A549 (cell line): ENCODE results near the gene SPTB. TPM values are rescaled to one million over a fixed set of nuclear protein-coding genes. Genes with fewer than 3 reads are reported as not detected.
A peak's percentile ranks its signal among the peaks of the same experiment; 100 is the strongest.

ENCODE experiments used
- ATAC-seq, 2 experiments: fragments of 200-7000 bp in 1 of 2; fragments of >200 bp in 1 of 2; cut with Nextera tagmentation in 1 of 2; cut with Tn5 transposase in 1 of 2; 3 replicates each; pipeline versions ENCODE4 v1.8.0 to v1.9.1; 2018 to 2020; ENCODE audit warnings: mild to moderate bottlenecking in 1 of 2, moderate library complexity in 1 of 2
- CTCF ChIA-PET: fragments of 300-600 bp; sonication (Branson Sonifier 250); formaldehyde crosslinking; extraction: SDS; loops from one replicate; lab custom pipeline; 2021; ENCODE audit warnings: antibody characterized with exemption, inconsistent platforms; lab: Yijun Ruan, JAX
- POLR2A ChIA-PET: fragments of 350-600 bp; formaldehyde crosslinking; extraction: SDS; loops from one replicate; lab custom pipeline; 2021; ENCODE audit warnings: antibody characterized with exemption, inconsistent platforms; lab: Yijun Ruan, JAX
- DNase-seq, 2 experiments: peaks; one replicate each; pipeline versions ENCODE4 v3.0.0 to v3.0.0-alpha.2; 2011 to 2016; ENCODE audit warnings: low read depth in 1 of 2, low spot score in 1 of 2
- FAIRE-seq: peaks from 2 replicates; lab custom pipeline; 2011; peaks lifted over from hg19 to GRCh38; lab: Jason Lieb, UNC
- H3K27ac ChIP-seq, 2 experiments: fragments of >200 bp; sonication (Bioruptor Twin); formaldehyde crosslinking; 3 replicates each; pipeline ENCODE4 v1.5.1; 2016 to 2017
- H3K4me1 ChIP-seq: fragments of >200 bp; sonication (Bioruptor Twin); formaldehyde crosslinking; 3 replicates; pipeline ENCODE4 v1.6.1; 2016
- H3K4me2 ChIP-seq: fragments of >200 bp; sonication (Bioruptor Twin); formaldehyde crosslinking; 3 replicates; pipeline ENCODE4 v1.6.1; 2016
- H3K4me3 ChIP-seq: fragments of >200 bp; sonication (Bioruptor Twin); formaldehyde crosslinking; 3 replicates; pipeline ENCODE4 v1.5.1; 2016
- H3K9me3 ChIP-seq: fragments of >200 bp; sonication (Bioruptor Twin); formaldehyde crosslinking; 3 replicates; pipeline ENCODE4 v1.6.1; 2016
- CBX2 ChIP-seq: fragments of 200-600 bp; sonication (generic); IDR thresholded peaks from 2 replicates; pipeline ENCODE4 v1.6.1; 2016; ENCODE audit warnings: low read depth, mild to moderate bottlenecking, borderline replicate concordance
- CHD4 ChIP-seq: fragments of 200-600 bp; sonication (generic); IDR thresholded peaks from 2 replicates; pipeline ENCODE4 v1.6.1; 2016; ENCODE audit warnings: antibody characterized with exemption, mild to moderate bottlenecking, borderline replicate concordance
- EHF ChIP-seq: fragments of 250-450 bp; sonication (Bioruptor Pico); IDR thresholded peaks from 2 replicates; pipeline ENCODE4 v1.5.0; 2020; ENCODE audit warnings: mild to moderate bottlenecking
- EHMT2 ChIP-seq: fragments of 200-600 bp; sonication (generic); IDR thresholded peaks from 2 replicates; pipeline ENCODE4 v1.6.1; 2016; ENCODE audit warnings: antibody characterized with exemption, low read depth, mild to moderate bottlenecking, moderate library complexity
- GATA3 ChIP-seq: IDR thresholded peaks from 2 replicates; pipeline ENCODE4 v1.6.1; 2012; ENCODE audit warnings: borderline replicate concordance
- HDAC2 ChIP-seq: fragments of 200-600 bp; sonication (generic); IDR thresholded peaks from 2 replicates; pipeline ENCODE4 v1.6.1; 2016
- HEYL ChIP-seq: fragments of 250-450 bp; sonication (Bioruptor Pico); IDR thresholded peaks from 2 replicates; pipeline ENCODE4 v1.8.0; 2021; ENCODE audit warnings: mild to moderate bottlenecking, moderate library complexity
- JUN ChIP-seq, 2 experiments: fragments of >200 bp; sonication (Bioruptor Twin); formaldehyde crosslinking; IDR thresholded peaks; 2 replicates in 1 of 2; 3 replicates in 1 of 2; pipeline ENCODE4 v1.6.1; 2016 to 2017
- KDM5A ChIP-seq: fragments of 200-600 bp; sonication (generic); IDR thresholded peaks from 2 replicates; pipeline ENCODE4 v1.6.1; 2016; ENCODE audit warnings: antibody characterized with exemption, mild to moderate bottlenecking
- NR3C1 ChIP-seq: fragments of >200 bp; sonication (Bioruptor Twin); formaldehyde crosslinking; IDR thresholded peaks from 3 replicates; pipeline ENCODE4 v1.6.1; 2017
- POLR2AphosphoS2 ChIP-seq: conservative IDR thresholded peaks from 2 replicates; pipeline ENCODE4 v1.6.1; 2012; ENCODE audit warnings: low read length, improper control_type of control experiment, inconsistent platforms
- RAD21 ChIP-seq, 2 experiments: fragments of >200 bp in 1 of 2; sonication (Bioruptor Twin) in 1 of 2; formaldehyde crosslinking in 1 of 2; IDR thresholded peaks in 1 of 2; conservative IDR thresholded peaks in 1 of 2; 2 replicates in 1 of 2; 3 replicates in 1 of 2; pipeline ENCODE4 v1.6.1; 2012 to 2018; ENCODE audit warnings: inconsistent platforms in 1 of 2
- RNF2 ChIP-seq: fragments of 200-600 bp; sonication (generic); IDR thresholded peaks from 2 replicates; pipeline ENCODE4 v1.6.1; 2016; ENCODE audit warnings: low read depth, mild to moderate bottlenecking, antibody characterized with exemption, moderate library complexity, borderline replicate concordance
- TFCP2L1 ChIP-seq: fragments of 250-450 bp; sonication (Bioruptor Pico); IDR thresholded peaks from 2 replicates; pipeline ENCODE4 v1.5.0; 2021; ENCODE audit warnings: mild to moderate bottlenecking
- ZSCAN20 ChIP-seq: fragments of 250-450 bp; sonication (Bioruptor Pico); IDR thresholded peaks from 2 replicates; pipeline ENCODE4 v1.8.0; 2022; ENCODE audit warnings: mild to moderate bottlenecking, moderate library complexity
- WGBS: methylation state at CpG from one replicate; pipeline ENCODE4 v1.1.6; 2017; ENCODE audit errors: missing lambda C conversion rate; 5-methylcytosine and 5-hydroxymethylcytosine counted together
- polyA plus RNA-seq, 4 experiments: library from polyadenylated mRNA; depleted of rRNA in 3 of 4; stranded (reverse); fragments of >200 nt; fragmentation: RNase III in 1 of 4; extraction: RNeasy Plus Mini Kit Qiagen cat#74134 plus additional on column Dnase treatment in 1 of 4; gene quantifications; 2 replicates in 3 of 4; 3 replicates in 1 of 4; pipeline ENCODE4 v1.2.3, GENCODE V29; 2011 to 2017
- TF ChIP-seq, protein P1 (sequence below): fragments of 250-450 bp; sonication (Bioruptor Pico); IDR thresholded peaks from 2 replicates; pipeline ENCODE4 v1.5.0; 2021; ENCODE audit warnings: mild to moderate bottlenecking, moderate library complexity, borderline replicate concordance
- TF ChIP-seq, protein P2 (sequence below): fragments of >200 bp; sonication (Bioruptor Twin); formaldehyde crosslinking; IDR thresholded peaks from 3 replicates; pipeline ENCODE4 v1.6.1; 2016

The SPTB gene
- polyA plus RNA-seq, 2 of the 4 experiments (the other 2 are of a cell fraction): 0.27 to 2.1 TPM

DNA sequence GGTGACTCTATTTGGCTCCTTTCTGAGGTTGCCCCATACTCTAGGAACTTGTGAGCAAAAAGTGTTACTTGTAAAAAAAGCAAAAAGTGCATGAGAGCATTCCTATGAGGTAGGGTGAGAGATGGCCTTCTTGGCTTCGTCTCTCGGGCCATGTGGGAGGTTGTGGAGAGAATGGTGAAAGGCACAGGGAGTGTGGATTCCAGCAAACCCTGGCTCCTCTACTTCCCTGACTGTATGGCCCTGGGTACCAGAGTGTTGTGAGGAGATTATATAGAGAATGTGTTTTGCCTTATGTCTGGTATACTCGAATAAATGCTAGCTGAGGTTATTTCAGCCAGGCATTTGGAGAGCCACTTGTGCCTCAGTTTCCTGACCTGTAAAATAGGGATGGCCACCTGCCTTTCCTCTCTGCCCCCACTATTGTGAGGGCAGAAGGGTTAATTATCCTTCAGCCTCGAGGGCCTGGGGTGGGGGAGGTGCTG lies 164.5 kb downstream of the SPTB start:
- CTCF ChIA-PET: interaction anchor here (1.0 to 1.6 kb wide), 2 partner anchors 44 to 50 kb away, joined by 4 read pairs; no protein-coding TSS in a partner anchor
- H3K4me1 ChIP-seq: peaks cover 51% of the 10 kb centered on the region
- H3K27ac ChIP-seq: peak overlapping the region in 1 of 2 experiments; percentile 84; a peak in 3 of 6 replicates

DNA sequence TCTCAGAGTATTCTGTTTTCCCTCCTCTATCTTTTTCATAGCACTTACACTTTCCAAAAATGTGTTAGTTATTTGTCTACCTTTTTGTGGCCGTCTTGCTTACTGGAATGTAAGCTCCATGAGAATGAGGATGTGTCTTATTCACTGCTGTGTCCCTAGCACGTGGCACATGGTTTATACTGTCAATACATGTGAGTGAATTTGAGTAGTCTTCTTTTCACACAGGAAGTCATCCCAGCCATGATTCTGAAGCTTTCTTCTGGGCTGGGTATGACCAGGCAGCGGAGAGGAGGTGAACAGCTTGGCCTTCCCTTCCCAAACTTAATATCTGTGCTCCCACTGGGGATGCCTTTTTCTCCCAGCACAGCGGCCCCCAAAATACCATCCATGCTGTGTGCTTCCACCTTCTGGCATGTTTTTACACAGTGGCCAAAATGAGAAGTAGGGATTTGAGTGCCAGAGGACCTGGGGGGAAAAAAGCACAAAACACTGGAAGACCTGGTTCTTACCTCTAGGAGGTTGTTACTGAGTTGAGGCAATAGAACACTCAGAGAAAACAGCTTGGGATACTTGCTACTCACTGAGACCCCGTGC lies 165.2 kb downstream of the SPTB start:
- Histone ChIP-seq H3K27ac (peak overlapping the region in 1 of 2 experiments; percentile 84; a peak in 3 of 6 replicates), H3K9me3 (peaks cover 25% of the 10 kb centered on the region), H3K4me3 (no peak overlapping the region), H3K4me2 (no peak overlapping the region), H3K4me1 (peaks cover 47% of the 10 kb centered on the region)
- DNase-seq: no peak
- no peak for ATAC-seq
- CTCF ChIA-PET: interaction anchor here (1.0 to 1.6 kb wide), 2 partner anchors 44 to 50 kb away, joined by 4 read pairs; no protein-coding TSS in a partner anchor
- FAIRE-seq: no peak
- POLR2A ChIA-PET: no interaction called here
- 91% methylated on average over 5 of the region's 5 CpGs for WGBS
- TF ChIP-seq HEYL (CRISPR knock-in tag) (no peak), POLR2AphosphoS2 (no peak)

More for the DNA sequence above, 164.5 kb downstream of the SPTB start:
- Histone ChIP-seq H3K4me3 (no peak overlapping the region), H3K4me2 (no peak overlapping the region), H3K9me3 (peaks cover 25% of the 10 kb centered on the region)
- WGBS: 75% methylated on average over 4 of the region's 4 CpGs
- no peak for ATAC-seq
- no peak for FAIRE-seq
- POLR2A ChIA-PET: no interaction called here
- TF ChIP-seq, protein P1, sequence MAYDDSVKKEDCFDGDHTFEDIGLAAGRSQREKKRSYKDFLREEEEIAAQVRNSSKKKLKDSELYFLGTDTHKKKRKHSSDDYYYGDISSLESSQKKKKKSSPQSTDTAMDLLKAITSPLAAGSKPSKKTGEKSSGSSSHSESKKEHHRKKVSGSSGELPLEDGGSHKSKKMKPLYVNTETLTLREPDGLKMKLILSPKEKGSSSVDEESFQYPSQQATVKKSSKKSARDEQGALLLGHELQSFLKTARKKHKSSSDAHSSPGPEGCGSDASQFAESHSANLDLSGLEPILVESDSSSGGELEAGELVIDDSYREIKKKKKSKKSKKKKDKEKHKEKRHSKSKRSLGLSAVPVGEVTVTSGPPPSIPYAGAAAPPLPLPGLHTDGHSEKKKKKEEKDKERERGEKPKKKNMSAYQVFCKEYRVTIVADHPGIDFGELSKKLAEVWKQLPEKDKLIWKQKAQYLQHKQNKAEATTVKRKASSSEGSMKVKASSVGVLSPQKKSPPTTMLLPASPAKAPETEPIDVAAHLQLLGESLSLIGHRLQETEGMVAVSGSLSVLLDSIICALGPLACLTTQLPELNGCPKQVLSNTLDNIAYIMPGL: no peak
- no peak for TF ChIP-seq TFCP2L1 (CRISPR knock-in tag)
- TF ChIP-seq RNF2: no peak
- no peak for TF ChIP-seq KDM5A
- TF ChIP-seq HDAC2: no peak
- TF ChIP-seq CHD4: no peak
- TF ChIP-seq EHF (CRISPR knock-in tag): no peak
- TF ChIP-seq CBX2: no peak
- DNase-seq: no peak

DNA sequence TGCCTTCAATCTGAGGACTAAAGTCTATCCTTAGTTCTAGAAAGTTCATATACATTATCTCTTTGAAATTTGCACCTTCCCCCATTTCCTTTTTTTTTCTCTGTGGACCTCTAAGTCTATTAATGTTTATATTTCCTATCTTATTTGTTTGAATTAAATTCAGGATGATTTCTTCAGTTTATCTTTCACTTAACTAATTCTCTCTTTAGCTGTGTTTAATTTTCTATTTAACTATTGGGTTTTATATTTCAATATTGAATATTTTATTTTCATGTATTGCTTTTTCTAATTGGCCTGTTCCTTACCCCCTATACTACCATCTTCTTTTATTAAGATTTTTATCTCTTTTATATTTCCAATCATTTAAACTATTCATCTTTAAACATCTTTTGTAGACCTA lies 166.0 kb downstream of the SPTB start:
- Histone ChIP-seq H3K4me2 (no peak overlapping the region), H3K9me3 (peaks cover 25% of the 10 kb centered on the region), H3K4me1 (peaks cover 47% of the 10 kb centered on the region), H3K4me3 (no peak overlapping the region), H3K27ac (no peak overlapping the region)
- FAIRE-seq (no peak), ATAC-seq (no peak), DNase-seq (no peak)
- ChIA-PET CTCF (interaction anchor here (0.8 to 1.6 kb wide), 2 partner anchors 43 to 203 kb away, joined by 3 to 4 read pairs; no protein-coding TSS in a partner anchor), POLR2A (no interaction called here)
- TF ChIP-seq RNF2 (no peak), ZSCAN20 (no peak), EHMT2 (no peak), NR3C1 (no peak), RAD21 (conservative IDR thresholded peaks at IDR 0.05 in 1 of 2, IDR thresholded peaks at IDR 0.05 in 1 of 2) (no peak), HEYL (CRISPR knock-in tag) (no peak), JUN (IDR thresholded peaks at IDR 0.05) (no peak), GATA3 (no peak)
- TF ChIP-seq, protein P2, sequence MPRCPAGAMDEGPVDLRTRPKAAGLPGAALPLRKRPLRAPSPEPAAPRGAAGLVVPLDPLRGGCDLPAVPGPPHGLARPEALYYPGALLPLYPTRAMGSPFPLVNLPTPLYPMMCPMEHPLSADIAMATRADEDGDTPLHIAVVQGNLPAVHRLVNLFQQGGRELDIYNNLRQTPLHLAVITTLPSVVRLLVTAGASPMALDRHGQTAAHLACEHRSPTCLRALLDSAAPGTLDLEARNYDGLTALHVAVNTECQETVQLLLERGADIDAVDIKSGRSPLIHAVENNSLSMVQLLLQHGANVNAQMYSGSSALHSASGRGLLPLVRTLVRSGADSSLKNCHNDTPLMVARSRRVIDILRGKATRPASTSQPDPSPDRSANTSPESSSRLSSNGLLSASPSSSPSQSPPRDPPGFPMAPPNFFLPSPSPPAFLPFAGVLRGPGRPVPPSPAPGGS: no peak
